Activated naive CD4-positive, alpha-beta T cell treated with anti-CD3 and anti-CD28 coated beads, Interleukin-2, amount 50 U/mL, for 72 hours (primary cell): ENCODE data around the gene XRCC3. TPM values are rescaled to one million over a fixed set of nuclear protein-coding genes. Genes with fewer than 3 reads are reported as not detected.
A peak's percentile ranks its signal among the peaks of the same experiment; 100 is the strongest.

Experiments
- ATAC-seq, 2 donors: fragments of 150-1000 bp; cut with Tn5 transposase; 2 replicates each; pipeline ENCODE4 v1.10.0; 2021; ENCODE audit warnings: mild to moderate bottlenecking in 2 of 2, moderate library complexity in 2 of 2
- DNase-seq, 2 donors: peaks; one replicate each; pipeline ENCODE4 v3.0.0; 2021 to 2022; ENCODE audit warnings: low spot score in 2 of 2
- H3K27ac Mint-ChIP-seq, 2 donors: one replicate each; pipeline ENCODE4 v1.8.0; 2022; ENCODE audit warnings: mild to moderate bottlenecking in 2 of 2, mixed read lengths in 2 of 2
- H3K36me3 Mint-ChIP-seq, 2 donors: one replicate each; pipeline ENCODE4 v1.8.0; 2022; ENCODE audit warnings: mixed read lengths in 2 of 2
- H3K9me3 Mint-ChIP-seq, 2 donors: one replicate each; pipeline ENCODE4 v1.8.0; 2022; ENCODE audit warnings: mixed read lengths in 2 of 2
- total RNA-seq, 2 donors: library from RNA; stranded (reverse); gene quantifications; one replicate each; pipeline ENCODE4 v1.2.3, GENCODE V29; 2022

The XRCC3 gene
- 10 to 100 TPM; 45.8 to 46.4 TPM for total RNA-seq

DNA sequence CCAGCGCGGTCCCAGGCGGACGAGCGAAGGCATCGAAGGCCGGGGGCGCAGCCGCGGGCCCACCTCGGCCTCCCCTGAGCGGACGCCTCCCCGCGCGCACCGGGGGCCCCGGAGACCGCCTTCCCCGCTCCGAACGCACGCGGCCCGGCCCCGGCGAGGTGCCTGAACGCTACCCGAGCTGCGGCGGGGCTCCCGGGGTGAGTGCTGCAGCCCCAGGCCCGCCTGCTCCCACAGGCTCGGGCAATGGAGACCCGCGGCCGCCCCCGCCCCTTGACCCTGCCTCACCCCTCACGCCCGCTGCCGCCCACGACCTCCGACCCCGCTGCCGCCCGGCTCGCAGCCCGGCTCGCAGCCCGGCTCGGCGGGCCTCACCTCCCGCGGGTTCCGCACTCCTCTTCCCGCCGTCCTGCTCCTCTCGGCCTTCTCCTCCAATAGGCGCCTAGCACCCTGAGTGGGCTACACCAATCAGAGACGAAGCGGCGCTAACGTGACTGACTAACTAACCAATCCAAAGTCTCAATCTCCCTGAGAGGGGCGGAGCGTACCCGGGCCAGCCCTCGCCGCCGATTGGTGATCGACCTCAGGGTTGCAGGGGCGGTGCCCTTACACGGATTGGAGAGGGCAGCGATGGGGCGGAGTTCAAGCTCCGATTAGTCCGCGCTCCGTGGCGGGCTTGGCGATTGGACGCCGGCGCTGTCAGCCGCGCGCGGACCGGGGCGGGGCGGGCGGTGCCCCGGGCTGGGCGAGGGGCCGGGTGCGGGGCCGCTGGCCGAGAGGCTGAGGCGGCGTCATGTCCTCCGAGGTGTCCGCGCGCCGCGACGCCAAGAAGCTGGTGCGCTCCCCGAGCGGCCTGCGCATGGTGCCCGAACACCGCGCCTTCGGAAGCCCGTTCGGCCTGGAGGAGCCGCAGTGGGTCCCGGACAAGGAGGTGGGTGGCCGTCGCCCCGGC lies at the start of gene XRCC3, which contains the start of gene ZFYVE21:
Gene XRCC3 (minus strand): TSS at position 400 of the 949 bp plus-strand sequence. CDS start 4,364 bp downstream, outside the sequence.
Gene ZFYVE21 (plus strand): TSS at position 759 of the 949 bp plus-strand sequence. CDS start 32 bp downstream, at position 791.
- peak within 1 kb of the TSS; percentile 94 to 98 for H3K27ac Mint-ChIP-seq
- DNase-seq (peak; percentile 99 to 100), ATAC-seq (peak; percentile 94)
- no peaks in the 10 kb centered on the region for H3K9me3 Mint-ChIP-seq
- H3K36me3 Mint-ChIP-seq: peaks cover 0 to 7% of the 10 kb centered on the region in 2 donors

DNA sequence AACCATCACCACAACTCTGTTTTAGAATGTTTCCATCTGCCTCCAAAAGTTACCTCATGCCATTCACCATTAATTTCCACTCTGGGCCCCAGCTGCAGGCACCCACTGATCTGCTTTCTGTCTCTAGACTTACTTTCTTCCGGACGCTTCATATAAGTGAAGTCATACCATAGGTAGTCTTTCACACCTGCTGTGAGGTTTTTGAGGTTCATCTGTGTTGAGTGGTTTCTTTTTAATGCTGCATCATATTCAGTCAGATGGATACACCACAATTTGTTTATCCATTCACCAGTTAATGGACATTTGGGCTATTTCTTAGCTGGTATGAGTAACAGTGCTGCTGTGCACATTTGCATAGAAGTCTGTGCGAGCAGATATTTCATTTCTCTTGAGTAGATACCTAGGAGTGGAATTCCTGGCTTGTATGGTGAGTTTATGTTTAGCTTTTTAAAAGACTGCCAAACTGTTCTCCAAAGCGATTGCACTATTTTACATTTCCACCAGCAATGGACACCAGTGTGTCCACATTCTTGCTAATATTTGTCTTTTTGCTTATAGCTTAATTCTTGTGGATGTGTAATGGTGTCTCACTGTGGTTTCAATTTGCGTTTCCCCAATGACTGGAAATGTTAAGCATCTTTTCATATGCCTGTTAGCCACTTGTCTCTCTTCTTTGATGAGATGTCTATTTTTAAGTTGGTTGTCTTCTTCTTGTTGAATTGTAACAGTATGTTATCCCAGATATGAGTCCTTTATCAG lies 48.7 kb upstream of the XRCC3 start:
- H3K27ac Mint-ChIP-seq: no peak overlapping the region
- H3K9me3 Mint-ChIP-seq: no peaks in the 10 kb centered on the region
- ATAC-seq: peak in 1 of 2 donors; percentile 92
- no peaks in the 10 kb centered on the region for H3K36me3 Mint-ChIP-seq
- no peak for DNase-seq

DNA sequence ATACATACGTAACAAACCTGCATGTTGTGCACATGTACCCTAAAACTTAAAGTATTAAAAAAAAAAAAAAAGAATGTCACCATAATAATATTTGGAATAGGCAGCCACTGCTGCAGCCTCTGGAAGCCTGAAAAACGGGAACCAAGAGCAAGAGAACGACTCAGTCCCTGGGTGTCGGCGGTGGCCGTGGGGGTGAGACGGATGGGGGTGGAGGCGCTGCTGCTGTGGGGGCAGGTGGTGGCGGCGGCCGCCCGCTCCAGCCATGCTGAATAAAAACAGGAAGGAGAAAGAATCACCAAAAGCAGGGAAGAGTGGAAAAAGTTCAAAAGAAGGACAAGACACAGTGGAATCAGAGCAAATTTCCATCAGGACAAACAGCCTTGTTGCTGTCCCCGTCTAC lies 47.3 kb upstream of the XRCC3 start:
- DNase-seq (no peak), ATAC-seq (no peak)
- no peaks in the 10 kb centered on the region for H3K9me3 Mint-ChIP-seq
- H3K36me3 Mint-ChIP-seq: no peaks in the 10 kb centered on the region
- no peak overlapping the region for H3K27ac Mint-ChIP-seq

DNA sequence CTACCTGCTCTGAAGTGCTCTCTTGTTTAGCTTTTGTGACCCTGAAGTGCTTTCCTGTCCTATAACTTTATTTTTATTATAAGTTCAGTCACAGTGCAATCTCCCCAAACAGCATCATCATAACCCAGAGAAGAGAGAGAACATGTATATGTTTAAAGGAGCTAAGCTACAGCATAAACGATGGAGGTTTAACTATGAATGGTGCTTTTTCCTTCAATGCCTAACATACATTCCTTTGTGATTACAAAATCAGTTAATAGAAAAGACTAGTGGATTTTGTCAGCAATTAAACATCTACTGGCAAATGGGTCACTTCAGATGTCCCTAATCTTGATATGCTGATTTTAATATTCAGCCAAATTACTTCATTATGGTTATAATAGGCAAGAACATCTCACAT lies 46.8 kb upstream of the XRCC3 start:
- H3K36me3 Mint-ChIP-seq: no peaks in the 10 kb centered on the region
- no peak overlapping the region for H3K27ac Mint-ChIP-seq
- DNase-seq (no peak), ATAC-seq (no peak)
- H3K9me3 Mint-ChIP-seq: no peaks in the 10 kb centered on the region

DNA sequence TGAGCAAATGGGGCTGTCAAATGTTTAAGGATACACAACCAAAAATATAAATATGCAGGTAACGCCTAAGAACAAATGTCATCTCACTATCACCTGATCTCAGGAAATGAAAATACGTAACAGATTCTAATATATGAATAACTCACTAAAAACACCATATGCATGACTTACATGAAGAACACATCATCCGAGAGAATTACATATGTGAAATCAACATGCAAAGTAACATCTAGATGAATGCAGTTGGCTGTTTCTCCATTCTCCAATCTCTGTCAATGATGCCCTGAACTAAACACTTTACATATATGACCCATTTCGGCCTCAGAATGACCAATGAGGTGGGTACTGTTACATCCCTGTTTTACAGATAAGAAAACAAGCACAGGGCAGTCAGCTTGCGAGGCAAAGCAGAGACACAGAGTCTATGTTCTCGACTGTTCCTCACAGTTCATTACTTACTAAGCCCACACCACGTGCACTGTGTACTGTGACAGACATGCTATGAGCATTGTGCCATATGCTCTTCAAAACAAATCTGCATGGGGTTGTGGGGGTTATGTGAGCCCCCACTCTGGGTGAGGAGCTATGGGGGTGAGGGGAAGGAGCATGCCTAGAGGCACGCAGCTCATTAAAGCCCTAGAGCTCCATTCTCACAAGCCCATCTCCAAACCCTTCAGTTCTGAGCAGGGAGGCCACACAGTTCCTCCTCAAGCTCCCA lies 43.0 kb upstream of the XRCC3 start:
- Mint-ChIP-seq H3K36me3 (no peaks in the 10 kb centered on the region), H3K9me3 (no peaks in the 10 kb centered on the region), H3K27ac (no peak overlapping the region)
- no peak for ATAC-seq
- DNase-seq: no peak

DNA sequence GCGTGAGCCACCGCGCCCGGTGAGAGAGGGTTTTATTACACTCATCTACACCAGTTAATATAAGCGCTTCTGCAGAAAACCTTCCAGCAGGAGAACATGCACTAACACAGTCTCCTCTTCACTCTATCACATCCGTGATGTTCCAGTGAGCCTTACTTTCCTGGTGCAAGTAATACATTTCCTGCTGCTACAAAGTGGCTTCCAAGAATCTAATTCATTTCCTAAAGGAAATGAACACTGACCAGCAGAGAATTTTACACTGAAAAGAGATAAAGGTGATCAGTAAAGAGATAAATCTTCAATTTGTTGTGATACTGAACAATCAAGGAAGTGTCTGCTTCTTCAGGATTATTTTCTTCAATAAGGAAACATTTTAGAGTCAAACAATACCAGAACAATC lies 39.8 kb upstream of the XRCC3 start:
- no peaks in the 10 kb centered on the region for H3K9me3 Mint-ChIP-seq
- no peaks in the 10 kb centered on the region for H3K36me3 Mint-ChIP-seq
- no peak for ATAC-seq
- no peak for DNase-seq
- no peak overlapping the region for H3K27ac Mint-ChIP-seq

DNA sequence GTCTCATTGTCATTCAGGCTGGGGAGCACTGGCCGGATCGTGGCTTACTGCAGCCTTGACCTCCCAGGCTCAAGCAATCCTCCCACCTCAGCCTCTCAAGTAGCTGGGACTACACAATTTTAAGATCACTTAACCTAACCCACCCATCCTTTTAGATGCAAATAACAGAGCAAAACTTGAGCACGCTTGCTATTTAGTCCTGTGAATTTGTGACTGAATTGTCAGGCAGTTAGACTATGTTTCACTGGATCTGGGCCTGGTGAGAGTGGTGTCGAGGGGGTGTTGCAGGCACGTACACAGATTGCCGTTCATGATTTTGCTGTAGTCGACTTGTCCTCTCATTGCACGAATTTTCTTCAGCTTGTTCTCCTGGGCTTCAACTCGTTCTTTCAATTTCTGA lies 38.5 kb upstream of the XRCC3 start:
- Mint-ChIP-seq H3K27ac (no peak overlapping the region), H3K36me3 (no peaks in the 10 kb centered on the region), H3K9me3 (no peaks in the 10 kb centered on the region)
- no peak for DNase-seq
- ATAC-seq: no peak

DNA sequence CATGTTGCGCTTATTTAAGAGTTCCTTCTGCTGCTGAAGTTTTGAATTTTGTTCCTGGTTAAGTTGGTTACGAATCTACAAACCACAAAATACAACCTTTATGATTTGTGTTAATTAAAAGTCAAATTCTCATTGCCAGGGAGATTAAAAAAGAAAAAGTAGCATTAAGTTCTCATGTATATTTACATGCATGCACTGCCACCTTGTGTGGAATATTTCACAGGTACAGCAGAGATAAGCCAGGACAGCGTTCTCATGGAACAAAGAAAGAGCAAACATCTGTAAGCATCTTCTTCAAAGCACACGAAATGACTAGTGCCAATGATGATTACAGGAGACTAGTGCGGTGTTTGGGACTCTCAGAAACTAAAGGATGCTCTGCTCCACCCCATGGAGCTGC lies 34.6 kb upstream of the XRCC3 start:
- H3K36me3 Mint-ChIP-seq: no peaks in the 10 kb centered on the region
- DNase-seq (no peak), ATAC-seq (no peak)
- no peak overlapping the region for H3K27ac Mint-ChIP-seq
- H3K9me3 Mint-ChIP-seq: no peaks in the 10 kb centered on the region

DNA sequence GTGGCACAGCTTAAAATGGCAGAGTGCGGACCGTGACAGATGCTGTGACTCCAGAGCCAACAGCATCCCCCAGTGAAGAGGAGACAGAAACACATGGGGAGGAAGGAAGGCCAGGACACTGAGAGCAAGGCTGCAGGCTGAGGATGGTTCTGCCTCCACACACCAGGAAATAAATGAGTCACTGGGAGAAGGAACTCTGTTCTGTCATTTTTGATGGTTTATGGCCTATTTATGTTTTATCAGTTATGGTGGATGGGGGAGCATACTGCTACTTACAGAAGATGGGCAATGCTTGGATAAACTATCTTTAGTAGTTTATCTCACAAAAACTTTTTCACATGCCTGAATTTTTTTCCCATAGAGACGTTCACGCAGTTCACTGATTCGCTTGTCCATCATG lies 34.2 kb upstream of the XRCC3 start:
- Mint-ChIP-seq H3K27ac (peak overlapping the region in 1 of 2 donors; percentile 79), H3K9me3 (no peaks in the 10 kb centered on the region), H3K36me3 (no peaks in the 10 kb centered on the region)
- ATAC-seq (no peak), DNase-seq (no peak)

DNA sequence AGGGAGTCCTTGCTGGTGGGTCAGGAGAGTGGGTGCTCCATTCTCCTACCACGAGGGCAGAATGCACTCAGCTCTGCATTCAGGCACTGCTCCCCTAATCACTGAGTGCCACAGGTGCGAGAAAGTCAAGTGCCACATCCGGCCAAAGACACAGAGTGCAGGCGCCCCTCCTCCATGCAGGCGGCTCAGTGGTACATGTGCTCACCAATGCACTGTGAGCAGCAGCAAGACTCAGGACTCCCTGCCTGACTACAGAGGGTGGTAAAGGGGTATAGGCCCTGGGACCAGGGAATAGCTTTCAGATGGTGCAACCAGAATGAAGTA lies 33.2 kb upstream of the XRCC3 start:
- DNase-seq: peak in 1 of 2 donors; percentile 38
- Mint-ChIP-seq H3K9me3 (no peaks in the 10 kb centered on the region), H3K36me3 (no peaks in the 10 kb centered on the region), H3K27ac (peak overlapping the region in 1 of 2 donors; percentile 21)
- ATAC-seq: peak; percentile 78 to 93

DNA sequence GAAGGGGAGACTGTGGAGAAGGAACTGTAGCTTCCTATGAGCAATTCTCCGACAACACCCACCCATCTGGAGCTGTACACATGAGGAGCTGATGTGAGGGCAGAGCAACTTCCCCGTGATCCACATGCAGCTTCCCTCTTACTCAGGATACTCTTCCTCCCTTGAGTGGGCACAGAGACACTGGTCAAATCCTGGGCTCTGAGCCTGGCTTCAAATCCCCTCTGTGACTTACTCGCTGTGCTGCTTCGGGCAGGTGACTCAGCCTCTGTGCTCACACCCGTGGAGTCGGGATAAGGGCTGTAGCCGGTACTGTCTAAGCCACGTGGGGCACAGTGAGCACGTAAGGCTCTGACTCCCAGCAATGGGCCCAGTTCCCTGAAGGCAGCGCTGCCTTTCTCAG lies 31.4 kb upstream of the XRCC3 start:
- ATAC-seq (no peak), DNase-seq (no peak)
- Mint-ChIP-seq H3K9me3 (no peaks in the 10 kb centered on the region), H3K27ac (no peak overlapping the region), H3K36me3 (no peaks in the 10 kb centered on the region)

DNA sequence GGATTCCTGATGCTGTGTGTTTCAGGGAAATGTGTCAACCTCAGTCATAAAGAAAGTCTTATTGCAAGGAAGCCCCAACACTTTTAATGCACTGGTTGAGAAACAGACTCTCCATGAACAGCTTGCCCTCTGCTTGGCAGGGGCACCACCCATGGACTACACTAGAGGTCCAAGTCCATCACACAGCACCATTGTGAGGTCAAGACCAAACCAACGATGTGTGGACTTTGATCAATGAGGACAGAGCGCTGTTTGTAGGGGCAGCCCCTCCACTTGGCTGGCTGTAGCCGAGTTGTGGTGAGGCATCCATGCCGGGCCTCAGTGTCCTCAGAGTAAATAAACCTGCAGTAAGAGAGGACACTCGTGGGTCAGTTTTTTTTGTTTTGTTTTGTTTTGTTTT lies 30.2 kb upstream of the XRCC3 start:
- Mint-ChIP-seq H3K36me3 (no peaks in the 10 kb centered on the region), H3K9me3 (no peaks in the 10 kb centered on the region), H3K27ac (peak overlapping the region in 1 of 2 donors; percentile 36)
- ATAC-seq (no peak), DNase-seq (no peak)

DNA sequence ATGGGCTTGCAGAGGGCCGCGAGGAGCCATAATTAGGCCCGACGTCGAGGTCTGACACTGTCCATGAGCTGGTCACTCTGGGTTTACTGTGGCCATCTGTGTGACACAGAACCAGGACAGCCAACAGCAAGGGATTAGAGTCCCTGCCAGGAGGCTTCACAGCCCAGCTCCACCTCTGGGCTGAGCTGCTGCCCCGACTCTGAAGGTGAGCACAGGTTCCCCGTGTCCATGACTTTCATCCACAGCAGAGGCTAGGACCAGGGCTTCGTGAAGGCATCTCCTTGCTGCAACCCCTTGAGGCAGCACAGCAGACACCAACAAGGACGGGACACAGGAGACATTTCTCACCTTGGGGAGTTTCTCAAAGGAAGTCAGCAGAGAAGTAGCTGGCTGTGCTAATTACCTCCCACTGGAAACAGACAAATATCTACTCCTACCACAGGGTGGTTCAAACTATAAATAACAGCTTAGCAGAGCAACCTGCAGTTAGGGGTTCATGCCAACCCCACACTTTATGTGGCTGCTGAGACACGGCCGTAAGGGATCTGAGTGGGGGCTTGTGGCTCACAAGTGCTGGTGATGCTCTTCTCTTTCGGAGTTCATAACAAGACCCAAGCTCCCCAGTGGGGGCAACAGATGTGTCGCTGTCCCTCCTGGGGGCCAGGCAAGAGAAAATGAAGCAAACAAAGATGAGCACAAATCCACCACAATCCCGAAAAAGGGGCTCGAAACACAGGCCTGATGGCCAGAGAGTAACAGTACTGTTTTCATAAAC lies 29.6 kb upstream of the XRCC3 start:
- DNase-seq: no peak
- Mint-ChIP-seq H3K27ac (no peak overlapping the region), H3K36me3 (no peaks in the 10 kb centered on the region), H3K9me3 (no peaks in the 10 kb centered on the region)
- no peak for ATAC-seq

DNA sequence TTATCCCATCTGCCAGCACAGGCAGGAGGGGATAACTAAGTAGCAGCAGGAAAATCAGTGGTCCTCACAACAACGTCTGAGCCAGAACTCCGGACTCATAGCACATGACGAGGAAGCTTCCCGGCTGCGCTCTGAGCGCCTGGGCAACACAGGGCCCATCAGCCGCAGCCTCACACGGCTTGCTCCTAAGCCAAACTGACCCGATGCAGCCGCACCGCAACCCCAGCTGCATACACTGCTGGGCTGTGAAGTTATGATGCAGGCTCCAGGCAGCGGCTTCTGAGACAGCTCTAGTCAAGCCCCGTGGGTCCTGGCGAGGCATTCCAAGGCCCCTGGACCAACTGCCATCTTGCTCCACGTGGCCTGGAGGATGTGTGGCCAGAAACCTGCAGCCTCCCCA lies 28.4 kb upstream of the XRCC3 start:
- Mint-ChIP-seq H3K27ac (peak overlapping the region in 1 of 2 donors; percentile 48), H3K36me3 (no peaks in the 10 kb centered on the region), H3K9me3 (no peaks in the 10 kb centered on the region)
- no peak for ATAC-seq
- DNase-seq: no peak

DNA sequence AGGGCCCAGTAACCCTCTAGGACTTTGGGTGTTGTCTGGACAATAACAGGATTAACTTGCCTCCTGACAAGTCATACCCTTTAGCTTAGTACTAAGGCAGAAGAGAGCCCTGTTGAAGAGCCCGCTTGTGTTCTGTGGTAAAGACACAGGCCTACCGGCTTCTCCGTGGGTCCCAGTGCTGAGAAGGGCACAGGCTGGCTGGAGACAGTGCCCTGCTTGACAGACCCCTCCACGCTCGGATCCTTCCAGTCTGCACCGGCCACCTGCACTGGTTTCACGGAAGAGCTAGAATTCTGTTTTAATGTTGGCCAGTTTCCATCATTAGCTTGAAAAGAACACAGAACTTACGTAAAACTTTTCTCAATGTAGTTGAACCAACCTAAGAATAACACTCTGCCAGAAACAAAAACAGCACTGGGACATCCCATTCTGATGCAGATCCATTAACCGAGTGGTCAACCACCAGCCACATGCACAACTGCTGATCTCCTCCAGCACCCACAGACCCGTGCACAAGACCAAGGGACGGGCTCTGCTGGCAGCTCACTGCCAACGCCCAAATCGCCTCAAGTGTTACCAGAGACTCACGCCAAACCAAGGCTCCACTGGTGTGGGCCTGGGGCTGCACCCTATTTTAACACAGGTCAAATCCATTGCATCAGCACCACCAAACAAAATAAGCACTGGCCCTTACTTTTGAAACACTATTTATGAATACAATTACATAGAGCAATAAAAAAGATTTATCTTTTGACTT lies 27.4 kb upstream of the XRCC3 start:
- Mint-ChIP-seq H3K36me3 (no peaks in the 10 kb centered on the region), H3K9me3 (no peaks in the 10 kb centered on the region), H3K27ac (no peak overlapping the region)
- no peak for ATAC-seq
- no peak for DNase-seq

DNA sequence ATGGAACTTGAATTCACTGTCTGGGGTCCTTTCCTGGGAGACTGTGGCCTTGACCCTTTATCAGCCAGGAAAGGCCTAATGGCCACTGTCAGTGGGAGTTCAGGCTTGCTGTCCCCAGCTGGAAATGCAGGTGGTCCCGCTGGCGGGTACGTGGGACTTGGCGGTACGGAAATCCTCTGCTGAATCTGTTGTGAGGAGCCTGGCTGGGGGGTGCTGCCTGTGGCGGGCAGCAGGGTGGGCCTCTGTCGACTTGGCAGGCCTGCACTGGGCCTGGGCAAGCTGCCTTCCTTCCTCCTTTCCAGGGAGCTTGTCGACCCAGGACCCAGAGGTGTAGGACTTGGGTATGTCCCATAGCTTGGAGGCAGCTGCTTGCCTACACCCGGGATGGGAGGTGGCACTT lies 26.6 kb upstream of the XRCC3 start:
- Mint-ChIP-seq H3K36me3 (no peaks in the 10 kb centered on the region), H3K27ac (peak overlapping the region; percentile 37 to 65), H3K9me3 (no peaks in the 10 kb centered on the region)
- no peak for ATAC-seq
- DNase-seq: no peak
